ACC112 (cell line): ENCODE measurements around the gene KLHL5.
A peak's percentile ranks its signal among the peaks of the same experiment; 100 is the strongest.
"Not testable (repeated sequence)": the region's sequence is repeated elsewhere in the genome, so short reads cannot be mapped to it uniquely, and the experiment has no call there.

Source experiments
- H2AFZ ChIP-seq: fragments of 200-600 bp; sonication (generic); one replicate; pipeline ENCODE4 v1.6.0; 2017; ENCODE audit warnings: antibody characterized with exemption, low read length; ENCODE audit not compliant: unreplicated experiment
- H3K27ac ChIP-seq: fragments of 200-600 bp; sonication (generic); 2 replicates; pipeline ENCODE4 v1.5.1; 2014; ENCODE audit warnings: low read depth, mild to moderate bottlenecking, antibody characterized with exemption, low read length, moderate library complexity
- H3K27me3 ChIP-seq: fragments of 200-600 bp; sonication (generic); 2 replicates; pipeline ENCODE4 v1.6.1; 2014; ENCODE audit warnings: mild to moderate bottlenecking, antibody characterized with exemption, low read length, moderate library complexity, mixed read lengths; ENCODE audit not compliant: insufficient read depth
- H3K36me3 ChIP-seq: fragments of 200-600 bp; sonication (generic); 2 replicates; pipeline ENCODE4 v1.6.1; 2016; ENCODE audit warnings: mild to moderate bottlenecking, antibody characterized with exemption, low read length, moderate library complexity, mixed read lengths; ENCODE audit not compliant: insufficient read depth
- H3K4me1 ChIP-seq: fragments of 200-600 bp; sonication (generic); one replicate; pipeline ENCODE4 v1.6.1; 2016; ENCODE audit warnings: low read length, mixed read lengths; ENCODE audit not compliant: insufficient read depth, unreplicated experiment, control insufficient read depth
- H3K4me3 ChIP-seq: fragments of 200-600 bp; sonication (generic); 2 replicates; pipeline ENCODE4 v1.5.1; 2014; ENCODE audit warnings: mild to moderate bottlenecking, low read depth, low read length
- H3K79me2 ChIP-seq: fragments of 200-600 bp; sonication (generic); one replicate; pipeline ENCODE4 v1.6.0; 2016; ENCODE audit warnings: low read length; ENCODE audit not compliant: control insufficient read depth, unreplicated experiment, insufficient read depth

The KLHL5 gene

GRCh38 chr4:39030725-39031124, 31.3 kb upstream of the KLHL5 start:
- H3K4me1 ChIP-seq: peaks cover 39% of the 10 kb centered on the region
- no peaks in the 10 kb centered on the region for H3K36me3 ChIP-seq
- H3K4me3 ChIP-seq: peak overlapping the region; percentile 55
- no peaks in the 10 kb centered on the region for H3K27me3 ChIP-seq
- peak overlapping the region; percentile 84 for H2AFZ ChIP-seq
- peak overlapping the region; percentile 22; the same call in 1 of the 2 replicates for H3K27ac ChIP-seq
- H3K79me2 ChIP-seq: no peaks in the 10 kb centered on the region

GRCh38 chr4:39031590-39032020, 30.4 kb upstream of the KLHL5 start:
- H3K79me2 ChIP-seq, H3K27me3 ChIP-seq, H2AFZ ChIP-seq, H3K36me3 ChIP-seq: not testable (repeated sequence)
- Histone ChIP-seq H3K27ac (peak overlapping the region; percentile 47; the same call in 1 of the 2 replicates), H3K4me3 (peak overlapping the region; percentile 22), H3K4me1 (peaks cover 44% of the 10 kb centered on the region)

- Histone ChIP-seq H3K4me1 (peaks cover 47% of the 10 kb centered on the region), H3K4me3 (peak within 1 kb of the TSS; percentile 55), H3K27me3 (no peaks in the 10 kb centered on the region), H3K79me2 (no peaks in the 10 kb centered on the region), H3K36me3 (no peaks in the 10 kb centered on the region), H2AFZ (no peak within 1 kb of the TSS), H3K27ac (peak within 1 kb of the TSS; percentile 47)
These were observed 29.6 kb upstream of the KLHL5 start, which contains the start of gene TMEM156 for GRCh38 chr4:39032218-39033085. TSS of gene TMEM156 (minus strand) at chr4:39032409. CDS start at chr4:39032313, 96 bp downstream.

GRCh38 chr4:39036172-39036571, 25.9 kb upstream of the KLHL5 start:
- H3K27ac ChIP-seq: no peak overlapping the region
- H3K4me3 ChIP-seq: no peak overlapping the region
- no peaks in the 10 kb centered on the region for H3K36me3 ChIP-seq
- peaks cover 32% of the 10 kb centered on the region for H3K4me1 ChIP-seq
- H2AFZ ChIP-seq: no peak overlapping the region
- H3K27me3 ChIP-seq: no peaks in the 10 kb centered on the region
- H3K79me2 ChIP-seq: no peaks in the 10 kb centered on the region

GRCh38 chr4:39037491-39037825, 24.6 kb upstream of the KLHL5 start:
- Histone ChIP-seq H3K79me2 (no peaks in the 10 kb centered on the region), H3K27me3 (no peaks in the 10 kb centered on the region), H3K4me3 (no peak overlapping the region), H3K27ac (no peak overlapping the region), H3K36me3 (no peaks in the 10 kb centered on the region), H3K4me1 (peaks cover 22% of the 10 kb centered on the region), H2AFZ (peak overlapping the region; percentile 20)

GRCh38 chr4:39037941-39038340, 24.1 kb upstream of the KLHL5 start:
- H3K79me2 ChIP-seq: no peaks in the 10 kb centered on the region
- no peaks in the 10 kb centered on the region for H3K27me3 ChIP-seq
- peaks cover 17% of the 10 kb centered on the region for H3K4me1 ChIP-seq
- peak overlapping the region; percentile 20 for H2AFZ ChIP-seq
- H3K36me3 ChIP-seq: no peaks in the 10 kb centered on the region
- H3K27ac ChIP-seq: no peak overlapping the region
- no peak overlapping the region for H3K4me3 ChIP-seq

GRCh38 chr4:39039108-39039507, 22.9 kb upstream of the KLHL5 start:
- Histone ChIP-seq H3K79me2 (no peaks in the 10 kb centered on the region), H3K27me3 (no peaks in the 10 kb centered on the region), H3K36me3 (no peaks in the 10 kb centered on the region), H2AFZ (no peak overlapping the region), H3K4me3 (no peak overlapping the region), H3K27ac (no peak overlapping the region), H3K4me1 (peaks cover 26% of the 10 kb centered on the region)

GRCh38 chr4:39042366-39042765, 19.7 kb upstream of the KLHL5 start:
- H3K79me2 ChIP-seq: peaks cover 17% of the 10 kb centered on the region
- no peaks in the 10 kb centered on the region for H3K36me3 ChIP-seq
- no peak overlapping the region for H3K27ac ChIP-seq
- no peak overlapping the region for H3K4me3 ChIP-seq
- no peaks in the 10 kb centered on the region for H3K27me3 ChIP-seq
- H2AFZ ChIP-seq: peak overlapping the region; percentile 8
- H3K4me1 ChIP-seq: peaks cover 32% of the 10 kb centered on the region

GRCh38 chr4:39043058-39043860, 18.8 kb upstream of the KLHL5 start:
- no peaks in the 10 kb centered on the region for H3K36me3 ChIP-seq
- peaks cover 35% of the 10 kb centered on the region for H3K4me1 ChIP-seq
- H3K4me3 ChIP-seq: peak overlapping the region; percentile 98
- H3K27me3 ChIP-seq: no peaks in the 10 kb centered on the region
- peaks cover 26% of the 10 kb centered on the region for H3K79me2 ChIP-seq
- peak overlapping the region; percentile 38; the same call in 1 of the 2 replicates for H3K27ac ChIP-seq
- H2AFZ ChIP-seq: peak overlapping the region; percentile 29

GRCh38 chr4:39043861-39044363, 18.1 kb upstream of the KLHL5 start:
- Histone ChIP-seq H3K27me3 (no peaks in the 10 kb centered on the region), H2AFZ (peak overlapping the region; percentile 29), H3K4me3 (peak overlapping the region; percentile 98), H3K27ac (peak overlapping the region; percentile 38), H3K79me2 (peaks cover 31% of the 10 kb centered on the region), H3K36me3 (no peaks in the 10 kb centered on the region), H3K4me1 (peaks cover 36% of the 10 kb centered on the region)
